HTR-8/SVneo (cell line): ENCODE measurements around the gene CACNA2D4.
A peak's percentile ranks its signal among the peaks of the same experiment; 100 is the strongest.

Experiments
- DNase-seq: peaks from one replicate; pipeline ENCODE4 v3.0.0; 2011; ENCODE audit warnings: low spot score, mixed read lengths; ENCODE audit not compliant: insufficient read length
- FAIRE-seq: peaks from 2 replicates; lab custom pipeline; 2011; peaks lifted over from hg19 to GRCh38; lab: Jason Lieb, UNC

The CACNA2D4 gene

GRCh38 chr12:1795785-1796514 lies 122.5 kb downstream of the CACNA2D4 start:
- peak; percentile 99 for FAIRE-seq
- DNase-seq = peak; percentile 97

GRCh38 chr12:1795221-1795784 lies 123.1 kb downstream of the CACNA2D4 start:
- peak; percentile 26 for FAIRE-seq
- no peak for DNase-seq

- peak; percentile 38 for FAIRE-seq
Measured at GRCh38 chr12:1794440-1795090, 123.9 kb downstream of the CACNA2D4 start.

GRCh38 chr12:1793426-1794210 lies 124.8 kb downstream of the CACNA2D4 start:
- no peak for DNase-seq
- no peak for FAIRE-seq

More at GRCh38 chr12:1794440-1795090, 123.9 kb downstream of the CACNA2D4 start:
- no peak for DNase-seq

- no peak for DNase-seq
- FAIRE-seq = no peak
Measured at GRCh38 chr12:1792406-1792805, 126.0 kb downstream of the CACNA2D4 start.

- DNase-seq (peak; percentile 79), FAIRE-seq (peak; percentile 70)
Measured at GRCh38 chr12:1791104-1791841, 127.2 kb downstream of the CACNA2D4 start.

- FAIRE-seq (peak; percentile 88), DNase-seq (no peak)
Measured at GRCh38 chr12:1790444-1790843, 128.0 kb downstream of the CACNA2D4 start.

- FAIRE-seq = peak; percentile 40
- no peak for DNase-seq
Measured at GRCh38 chr12:1787714-1788113, 130.7 kb downstream of the CACNA2D4 start.

GRCh38 chr12:1782215-1782614 lies 136.2 kb downstream of the CACNA2D4 start:
- FAIRE-seq (peak; percentile 74), DNase-seq (no peak)

GRCh38 chr12:1781772-1782171 lies 136.7 kb downstream of the CACNA2D4 start:
- FAIRE-seq (no peak), DNase-seq (no peak)

- DNase-seq (no peak), FAIRE-seq (peak; percentile 55)
Measured at GRCh38 chr12:1779783-1780182, 138.7 kb downstream of the CACNA2D4 start.

- DNase-seq (no peak), FAIRE-seq (no peak)
Measured at GRCh38 chr12:1778911-1779310, 139.5 kb downstream of the CACNA2D4 start.

- FAIRE-seq (peak; percentile 94), DNase-seq (peak; percentile 65)
Measured at GRCh38 chr12:1777798-1778197, 140.7 kb downstream of the CACNA2D4 start.

GRCh38 chr12:1776170-1776921 lies 142.1 kb downstream of the CACNA2D4 start:
- DNase-seq = peak; percentile 94
- FAIRE-seq = peak; percentile 98

GRCh38 chr12:1773937-1774655 lies 144.4 kb downstream of the CACNA2D4 start:
- peak; percentile 48 for DNase-seq
- FAIRE-seq = peak; percentile 98

GRCh38 chr12:1769809-1770494 lies 148.5 kb downstream of the CACNA2D4 start:
- peak; percentile 58 for FAIRE-seq

GRCh38 chr12:1768615-1769014 lies 149.8 kb downstream of the CACNA2D4 start:
- FAIRE-seq (peak; percentile 33), DNase-seq (no peak)

More at GRCh38 chr12:1769809-1770494, 148.5 kb downstream of the CACNA2D4 start:
- DNase-seq = no peak
